Ovary (tissue), 9 donors: Measurements from ENCODE around the gene COL23A1. TPM values are rescaled to one million over a fixed set of nuclear protein-coding genes. Genes with fewer than 3 reads are reported as not detected.
A peak's percentile ranks its signal among the peaks of the same experiment; 100 is the strongest.

Experiments
- DNase-seq, 5 donors: peaks; one replicate each; pipeline ENCODE4 v3.0.0-alpha.2; 2019 to 2020
- H3K27ac ChIP-seq, 2 donors: fragments of 200-600 bp; one replicate each; pipeline versions ENCODE4 v1.5.1 to v1.8.0; 2019 to 2022
- H3K27me3 ChIP-seq: fragments of 200-600 bp; one replicate; pipeline ENCODE4 v1.8.0; 2022
- H3K36me3 ChIP-seq: fragments of 200-600 bp; sonication (generic); one replicate; pipeline ENCODE4 v1.5.1; 2019
- H3K4me1 ChIP-seq: one replicate; pipeline ENCODE4 v1.8.1; 2013; ENCODE audit warnings: mild to moderate bottlenecking, moderate library complexity; ENCODE audit not compliant: insufficient read depth
- H3K4me3 ChIP-seq: fragments of 200-600 bp; sonication (generic); one replicate; pipeline ENCODE4 v1.5.1; 2017
- H3K9me3 ChIP-seq, 2 donors: fragments of 200-600 bp in 1 of 2; sonication (generic) in 1 of 2; one replicate each; pipeline versions ENCODE4 v1.5.1 to v1.8.1; 2013 to 2019; ENCODE audit warnings: mild to moderate bottlenecking in 1 of 2, moderate library complexity in 1 of 2
- EP300 ChIP-seq: sonication (generic); formaldehyde crosslinking; IDR thresholded peaks from one replicate; pipeline ENCODE4 v1.6.1; 2017; ENCODE audit warnings: antibody characterized with exemption
- POLR2A ChIP-seq: fragments of 450-650 bp; IDR thresholded peaks from one replicate; pipeline ENCODE4 v1.6.1; 2017; ENCODE audit warnings: antibody characterized with exemption, mild to moderate bottlenecking, moderate library complexity
- WGBS, 3 donors: extraction: QIAGEN DNeasy Blood & Tissue Kit in 1 of 3; methylation state at CpG; one replicate each; pipeline versions ENCODE4 v1.1.5 to v1.1.7; 2013 to 2017; 5-methylcytosine and 5-hydroxymethylcytosine counted together
- intact Hi-C, 4 donors: fragments of 100-400 bp; cut with DNase I; formaldehyde crosslinking; loops; one replicate each; pipeline versions ENCODE4 v1.11.0 to v1.15.1; 2022 to 2023
- polyA plus RNA-seq, 2 donors: library from polyadenylated mRNA; stranded (reverse); fragments of 200-250 nt in 1 of 2; fragments of 350-450 nt in 1 of 2; fragmentation: Illumina TruSeq in 1 of 2; extraction: RNeasy Lipid Tissue Mini Kit (QIAGEN cat#74804) in 1 of 2; gene quantifications; one replicate each; pipeline ENCODE4 v1.2.3, GENCODE V29; 2013 to 2014
- total RNA-seq, 7 donors: library from RNA; depleted of rRNA in 2 of 7; stranded (reverse); fragments of >200 nt in 2 of 7; fragmentation: NEBNext Ultra II Directional in 3 of 7; extraction: Animal tissue kit (Norgen Biotek cat#: 25700) in 3 of 7; gene quantifications; one replicate each; pipeline versions ENCODE4 v1.1.0 to v1.2.4, GENCODE V29; 2016 to 2023
- TF ChIP-seq, protein P1 (sequence below), 3 donors: fragments of 450-650 bp in 2 of 3; fragments of 200-600 bp in 1 of 3; IDR thresholded peaks; one replicate each; pipeline versions ENCODE4 v1.5.1 to v1.8.0; 2016 to 2022; ENCODE audit warnings: antibody characterized with exemption in 3 of 3, mild to moderate bottlenecking in 1 of 3
- donor health status: DM: no; HTN: no; CAD: no; lungs with moderate emphysema.
- donor health status: DM: no; HTN: no; CAD: no.
- donor health status: Bipolar disorder and iron deficiency.
- donor health status: DM: yes; HTN: yes; CAD: no.
- donor health status: DM: no; HTN: no; CAD: no.
- donor health status: DM: yes; HTN: yes; CAD: no.

Gene COL23A1
- total and polyA plus RNA-seq, 9 donors, result 0.13 to 0.92 (median 0.39) TPM; not detected in 1

DNA sequence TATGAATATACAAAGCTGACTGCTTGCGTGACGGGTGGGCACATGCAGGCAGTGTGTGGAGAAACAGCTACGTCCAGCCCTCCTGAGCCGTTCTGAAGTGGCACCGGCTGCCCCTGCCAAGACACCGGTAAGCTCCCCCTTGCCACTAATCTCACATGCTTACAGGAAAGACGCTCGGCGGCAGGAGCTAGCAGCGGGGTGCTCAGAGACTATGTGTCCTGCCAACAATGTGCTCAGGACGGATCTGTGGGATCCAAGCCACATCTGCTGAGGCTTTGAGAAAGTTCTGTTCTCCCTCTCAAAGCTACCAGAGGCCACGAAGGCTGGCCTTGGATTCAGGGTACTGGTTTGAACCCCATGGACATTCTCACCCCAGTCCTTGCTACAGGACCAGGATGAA, 200.4 kb downstream of the COL23A1 start:
- no peaks in the 10 kb centered on the region for H3K36me3 ChIP-seq
- TF ChIP-seq EP300 (no peak), POLR2A (no peak)
- TF ChIP-seq, protein P1, sequence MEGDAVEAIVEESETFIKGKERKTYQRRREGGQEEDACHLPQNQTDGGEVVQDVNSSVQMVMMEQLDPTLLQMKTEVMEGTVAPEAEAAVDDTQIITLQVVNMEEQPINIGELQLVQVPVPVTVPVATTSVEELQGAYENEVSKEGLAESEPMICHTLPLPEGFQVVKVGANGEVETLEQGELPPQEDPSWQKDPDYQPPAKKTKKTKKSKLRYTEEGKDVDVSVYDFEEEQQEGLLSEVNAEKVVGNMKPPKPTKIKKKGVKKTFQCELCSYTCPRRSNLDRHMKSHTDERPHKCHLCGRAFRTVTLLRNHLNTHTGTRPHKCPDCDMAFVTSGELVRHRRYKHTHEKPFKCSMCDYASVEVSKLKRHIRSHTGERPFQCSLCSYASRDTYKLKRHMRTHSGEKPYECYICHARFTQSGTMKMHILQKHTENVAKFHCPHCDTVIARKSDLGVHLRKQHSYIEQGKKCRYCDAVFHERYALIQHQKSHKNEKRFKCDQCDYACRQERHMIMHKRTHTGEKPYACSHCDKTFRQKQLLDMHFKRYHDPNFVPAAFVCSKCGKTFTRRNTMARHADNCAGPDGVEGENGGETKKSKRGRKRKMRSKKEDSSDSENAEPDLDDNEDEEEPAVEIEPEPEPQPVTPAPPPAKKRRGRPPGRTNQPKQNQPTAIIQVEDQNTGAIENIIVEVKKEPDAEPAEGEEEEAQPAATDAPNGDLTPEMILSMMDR (IDR thresholded peaks at IDR 0.05), result no peak
- no peaks in the 10 kb centered on the region for H3K9me3 ChIP-seq
- no peaks in the 10 kb centered on the region for H3K4me1 ChIP-seq
- DNase-seq, result peak in 1 of 5 donors; percentile 17
- H3K27ac ChIP-seq, result no peak overlapping the region
- H3K27me3 ChIP-seq, result no peaks in the 10 kb centered on the region
- no peak overlapping the region for H3K4me3 ChIP-seq
- WGBS, 3 donors, result 54 to 77% (median 64%) methylated on average over 12 of the region's 12 CpGs
- intact Hi-C loops, result no loop called here

DNA sequence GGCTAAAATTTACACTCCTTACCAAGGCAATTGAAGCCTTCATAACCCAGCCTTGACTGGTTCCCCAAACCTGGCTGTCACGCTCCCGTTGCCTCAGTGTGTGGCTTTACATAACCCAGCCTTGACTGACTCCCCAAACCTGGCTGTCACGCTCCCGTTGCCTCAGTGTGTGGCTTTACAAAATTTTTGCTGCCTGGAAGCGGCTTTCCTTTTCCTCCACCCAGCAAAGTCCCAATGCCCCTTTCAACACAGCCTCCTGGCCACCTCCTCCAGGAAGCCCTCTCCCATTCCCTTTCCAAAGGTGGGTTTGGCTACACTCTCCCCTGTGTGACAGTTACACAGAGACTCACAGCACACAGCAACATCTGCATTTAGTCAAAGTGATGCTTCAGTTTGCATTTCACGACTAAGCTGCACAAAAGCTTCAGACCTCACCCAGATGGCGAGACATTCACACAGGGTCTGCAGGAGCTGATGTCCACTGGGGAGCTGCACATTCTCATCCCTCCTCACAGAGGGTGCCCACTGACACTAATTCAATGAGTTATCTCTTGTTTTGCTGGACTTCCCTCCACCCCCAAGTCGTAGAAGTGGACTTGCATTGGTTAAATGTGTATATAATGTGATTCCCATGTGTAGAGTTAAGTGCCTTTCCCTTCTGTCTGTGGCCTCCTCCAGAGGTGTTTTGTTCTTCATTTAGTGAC, 201.0 kb downstream of the COL23A1 start:
- no peaks in the 10 kb centered on the region for H3K27me3 ChIP-seq
- TF ChIP-seq EP300, result no peak
- TF ChIP-seq POLR2A, result no peak
- TF ChIP-seq, protein P1 (IDR thresholded peaks at IDR 0.05), result no peak
- WGBS, 3 donors, result 82 to 85% (median 83%) methylated on average over 8 of the region's 8 CpGs

DNA sequence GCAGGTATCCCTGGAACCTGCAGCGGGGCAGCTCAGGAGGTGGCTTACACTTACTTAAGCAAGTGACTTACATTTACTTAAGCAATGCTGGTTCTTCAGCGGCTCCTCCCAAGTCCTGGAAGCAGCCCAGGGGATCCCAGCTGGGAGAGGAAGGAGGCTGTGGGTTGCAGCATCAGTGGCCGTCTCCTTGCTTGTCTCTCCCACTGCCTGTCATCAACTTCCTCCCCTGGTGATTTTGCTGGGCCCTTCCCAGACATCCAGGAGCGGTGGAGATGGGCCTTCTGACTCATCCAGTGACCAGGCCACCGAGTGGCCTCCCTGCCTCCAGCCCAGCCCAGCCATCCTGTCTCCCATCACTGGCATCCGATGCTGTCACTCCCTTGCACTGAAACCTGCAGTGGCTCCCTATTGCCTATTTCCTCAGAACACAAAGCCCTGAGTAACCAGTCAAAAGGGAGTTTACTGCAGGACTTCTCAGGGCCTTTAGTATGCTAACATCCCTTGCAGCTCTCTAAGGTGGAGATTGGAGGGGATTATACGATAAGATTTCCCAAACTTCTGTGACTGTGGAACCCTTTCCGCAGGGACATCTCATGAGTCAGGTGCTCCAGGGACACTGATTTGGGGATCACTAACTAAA, 201.7 kb downstream of the COL23A1 start:
- peak in 2 of 5 donors; percentile 6 to 23 for DNase-seq
- Histone ChIP-seq H3K9me3 (no peaks in the 10 kb centered on the region), H3K27me3 (no peaks in the 10 kb centered on the region), H3K36me3 (no peaks in the 10 kb centered on the region), H3K27ac (no peak overlapping the region), H3K4me1 (no peaks in the 10 kb centered on the region), H3K4me3 (no peak overlapping the region)
- no peak for TF ChIP-seq POLR2A
- TF ChIP-seq, protein P1 (IDR thresholded peaks at IDR 0.05), result no peak
- TF ChIP-seq EP300, result no peak
- 59 to 65% (median 61%) methylated on average over 8 of the region's 8 CpGs for WGBS, 3 donors
- intact Hi-C loops, result no loop called here

More for the DNA sequence above, 201.0 kb downstream of the COL23A1 start:
- Histone ChIP-seq H3K4me3 (no peak overlapping the region), H3K4me1 (no peaks in the 10 kb centered on the region), H3K27ac (no peak overlapping the region), H3K36me3 (no peaks in the 10 kb centered on the region), H3K9me3 (no peaks in the 10 kb centered on the region)
- no peak for DNase-seq
- intact Hi-C loops, result no loop called here

DNA sequence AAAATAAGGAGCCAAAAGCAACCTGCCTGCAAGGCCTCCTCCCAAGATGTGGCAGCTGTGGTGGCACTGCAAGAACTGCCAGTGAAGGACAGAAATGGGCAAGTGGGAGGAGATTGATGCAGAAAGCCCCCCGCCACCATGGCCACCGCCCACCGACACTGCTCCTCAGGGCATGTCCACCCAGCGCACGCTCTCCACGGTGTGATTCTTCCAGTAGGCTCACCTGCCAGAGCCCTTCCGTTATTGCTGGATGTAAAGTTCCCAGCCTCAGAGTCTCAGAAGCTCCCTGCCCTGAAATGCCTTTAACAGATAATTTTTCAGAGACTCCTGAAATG, 202.4 kb downstream of the COL23A1 start:
- 86 to 90% (median 90%) methylated on average over 7 of the region's 7 CpGs for WGBS, 3 donors
- TF ChIP-seq POLR2A, result no peak
- TF ChIP-seq, protein P1 (IDR thresholded peaks at IDR 0.05), result no peak
- no peak for TF ChIP-seq EP300
- peak in 2 of 5 donors; percentile 2 to 21 for DNase-seq
- Histone ChIP-seq H3K27me3 (no peaks in the 10 kb centered on the region), H3K4me1 (no peaks in the 10 kb centered on the region), H3K36me3 (no peaks in the 10 kb centered on the region), H3K9me3 (no peaks in the 10 kb centered on the region), H3K27ac (no peak overlapping the region), H3K4me3 (no peak overlapping the region)
- intact Hi-C loops, result no loop called here
